Hematopoietic multipotent progenitor cell treated with erythropoietin and hydrocortisone succinate and interleukin-3 and kit ligand, for 6 days (in vitro differentiated cells): ENCODE data around the gene IQCK.

Experiments
- DNase-seq: peaks from one replicate; pipeline ENCODE4 v3.0.0-alpha.2; 2015

The IQCK gene

GRCh38 chr16:19808061-19808641 lies 90.1 kb downstream of the IQCK start:
- DNase-seq, result no peak

- peak; percentile 26 for DNase-seq
Observed at GRCh38 chr16:19809121-19809635, 91.1 kb downstream of the IQCK start.

GRCh38 chr16:19809693-19810092 lies 91.6 kb downstream of the IQCK start:
- no peak for DNase-seq

- DNase-seq, result peak; percentile 18
Observed at GRCh38 chr16:19810817-19811731, 93.0 kb downstream of the IQCK start.

GRCh38 chr16:19812986-19813385 lies 94.9 kb downstream of the IQCK start:
- no peak for DNase-seq

GRCh38 chr16:19815418-19815817 lies 97.3 kb downstream of the IQCK start:
- no peak for DNase-seq

GRCh38 chr16:19817122-19817521 lies 99.1 kb downstream of the IQCK start:
- DNase-seq, result no peak

GRCh38 chr16:19817875-19818274 lies 99.8 kb downstream of the IQCK start:
- DNase-seq, result no peak

GRCh38 chr16:19822533-19822932 lies 104.5 kb downstream of the IQCK start:
- no peak for DNase-seq

- no peak for DNase-seq
Observed at GRCh38 chr16:19823322-19823721, 105.3 kb downstream of the IQCK start.

- no peak for DNase-seq
Observed at GRCh38 chr16:19824216-19824615, 106.1 kb downstream of the IQCK start.

GRCh38 chr16:19829844-19830692 lies 112.0 kb downstream of the IQCK start:
- no peak for DNase-seq

- no peak for DNase-seq
Observed at GRCh38 chr16:19830902-19831560, 113.0 kb downstream of the IQCK start.

- no peak for DNase-seq
Observed at GRCh38 chr16:19831678-19832077, 113.6 kb downstream of the IQCK start.

- no peak for DNase-seq
Observed at GRCh38 chr16:19833176-19833575, 115.1 kb downstream of the IQCK start.

- no peak for DNase-seq
Observed at GRCh38 chr16:19833581-19833980, 115.5 kb downstream of the IQCK start.

GRCh38 chr16:19835196-19835595 lies 117.1 kb downstream of the IQCK start:
- no peak for DNase-seq

GRCh38 chr16:19835968-19836421 lies 117.9 kb downstream of the IQCK start:
- no peak for DNase-seq

- no peak for DNase-seq
Observed at GRCh38 chr16:19837331-19837980, 119.4 kb downstream of the IQCK start.

GRCh38 chr16:19837984-19838707 lies 120.1 kb downstream of the IQCK start:
- DNase-seq, result no peak

- DNase-seq, result no peak
Observed at GRCh38 chr16:19840524-19841110, 122.5 kb downstream of the IQCK start.
